Measurements from ENCODE around the gene PRKACB.
"Not testable (repeated sequence)": the region's sequence is repeated elsewhere in the genome, so short reads cannot be mapped to it uniquely, and the experiment has no call there.

The PRKACB gene

DNA sequence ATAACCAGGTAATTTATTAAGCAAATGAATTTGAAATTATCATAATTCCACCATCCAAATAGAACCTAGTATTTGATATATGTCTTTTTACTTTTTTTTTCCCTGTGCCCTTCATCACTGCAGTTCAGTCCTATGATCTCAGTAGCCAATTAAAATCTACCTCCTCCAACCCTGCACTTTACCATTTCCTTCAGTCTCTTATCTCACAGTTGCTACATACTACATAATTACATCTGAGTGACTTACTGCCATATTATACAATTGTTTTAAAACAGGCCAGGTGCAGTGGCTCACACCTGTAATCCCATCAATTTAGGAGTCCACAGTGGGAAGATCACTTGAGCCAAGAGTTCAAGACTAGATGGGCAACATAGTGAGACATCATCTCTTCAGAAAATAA, 73.2 kb downstream of the PRKACB start:
- no peak for DNase-seq (ENCODE audit: low spot score)
- POLR2A ChIA-PET (ENCODE audit: low non-redundant PET), result no interaction called here
- TF ChIP-seq, protein P1, sequence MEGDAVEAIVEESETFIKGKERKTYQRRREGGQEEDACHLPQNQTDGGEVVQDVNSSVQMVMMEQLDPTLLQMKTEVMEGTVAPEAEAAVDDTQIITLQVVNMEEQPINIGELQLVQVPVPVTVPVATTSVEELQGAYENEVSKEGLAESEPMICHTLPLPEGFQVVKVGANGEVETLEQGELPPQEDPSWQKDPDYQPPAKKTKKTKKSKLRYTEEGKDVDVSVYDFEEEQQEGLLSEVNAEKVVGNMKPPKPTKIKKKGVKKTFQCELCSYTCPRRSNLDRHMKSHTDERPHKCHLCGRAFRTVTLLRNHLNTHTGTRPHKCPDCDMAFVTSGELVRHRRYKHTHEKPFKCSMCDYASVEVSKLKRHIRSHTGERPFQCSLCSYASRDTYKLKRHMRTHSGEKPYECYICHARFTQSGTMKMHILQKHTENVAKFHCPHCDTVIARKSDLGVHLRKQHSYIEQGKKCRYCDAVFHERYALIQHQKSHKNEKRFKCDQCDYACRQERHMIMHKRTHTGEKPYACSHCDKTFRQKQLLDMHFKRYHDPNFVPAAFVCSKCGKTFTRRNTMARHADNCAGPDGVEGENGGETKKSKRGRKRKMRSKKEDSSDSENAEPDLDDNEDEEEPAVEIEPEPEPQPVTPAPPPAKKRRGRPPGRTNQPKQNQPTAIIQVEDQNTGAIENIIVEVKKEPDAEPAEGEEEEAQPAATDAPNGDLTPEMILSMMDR (conservative IDR thresholded peaks at IDR 0.05; ENCODE audit: low read depth), result no peak
- H3K27ac ChIP-seq, result no peak overlapping the region
- CTCF ChIA-PET, result no interaction called here

DNA sequence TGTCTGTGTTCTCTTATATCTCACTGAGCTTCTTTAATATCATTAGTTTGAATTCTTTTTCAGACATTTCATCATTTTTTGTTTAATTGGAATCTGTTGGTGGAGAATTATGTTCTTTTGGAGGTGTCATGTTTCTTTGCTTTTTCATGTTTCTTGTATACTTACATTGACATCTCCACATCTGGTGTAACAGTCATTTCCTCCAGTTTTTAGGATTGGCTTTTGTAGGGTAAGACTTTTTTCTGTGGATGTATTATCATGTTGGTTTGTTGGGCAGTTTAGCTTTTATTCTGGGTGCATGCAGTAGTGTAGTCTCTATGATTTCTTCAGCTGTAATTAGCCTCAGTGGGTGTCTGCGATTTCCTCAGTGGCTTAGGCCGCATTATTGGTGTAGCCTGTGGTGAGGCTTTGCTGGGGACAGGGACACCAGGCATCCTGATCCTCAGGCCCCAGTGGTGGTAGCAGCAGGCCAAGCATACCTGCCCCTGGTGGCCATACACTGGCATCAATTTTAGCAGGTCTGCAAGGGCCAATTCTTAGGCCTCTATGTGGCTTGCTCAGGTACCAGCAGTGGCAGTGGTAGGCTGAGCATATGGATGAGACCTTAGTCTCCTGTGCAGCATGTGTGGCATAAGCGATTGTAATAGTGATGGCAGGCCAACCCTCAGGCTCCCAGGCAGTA, 79.8 kb downstream of the PRKACB start:
- no peak overlapping the region for H3K27ac ChIP-seq
- POLR2A ChIA-PET (ENCODE audit: low non-redundant PET), result no interaction called here
- DNase-seq (ENCODE audit: low spot score), result no peak
- CTCF ChIA-PET, result no interaction called here
- TF ChIP-seq, protein P1 (conservative IDR thresholded peaks at IDR 0.05; ENCODE audit: low read depth), result no peak

DNA sequence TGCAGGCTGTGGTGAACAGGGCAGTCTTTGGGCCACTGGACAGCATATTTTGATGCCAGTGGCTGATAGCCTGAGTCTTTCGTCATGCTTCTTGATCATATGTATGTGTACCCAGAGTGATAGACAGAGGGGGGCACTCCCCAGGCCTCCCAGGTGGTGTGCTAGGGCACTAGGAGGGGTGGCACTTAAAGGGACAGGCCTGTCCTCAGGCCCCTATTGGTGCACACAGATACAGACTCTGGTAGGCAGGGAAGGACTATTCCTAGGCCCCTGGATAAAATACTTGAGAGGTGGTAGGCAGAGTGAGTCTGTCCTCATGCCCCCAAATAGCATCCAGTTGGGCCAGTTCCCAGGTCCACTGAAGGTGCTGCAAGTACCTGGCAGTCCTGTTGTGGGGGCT, 80.8 kb downstream of the PRKACB start:
- ChIA-PET POLR2A (ENCODE audit: low non-redundant PET) (no interaction called here), CTCF (no interaction called here)
- TF ChIP-seq, protein P1 (conservative IDR thresholded peaks at IDR 0.05; ENCODE audit: low read depth), result no peak
- no peak for DNase-seq (ENCODE audit: low spot score)
- no peak overlapping the region for H3K27ac ChIP-seq

DNA sequence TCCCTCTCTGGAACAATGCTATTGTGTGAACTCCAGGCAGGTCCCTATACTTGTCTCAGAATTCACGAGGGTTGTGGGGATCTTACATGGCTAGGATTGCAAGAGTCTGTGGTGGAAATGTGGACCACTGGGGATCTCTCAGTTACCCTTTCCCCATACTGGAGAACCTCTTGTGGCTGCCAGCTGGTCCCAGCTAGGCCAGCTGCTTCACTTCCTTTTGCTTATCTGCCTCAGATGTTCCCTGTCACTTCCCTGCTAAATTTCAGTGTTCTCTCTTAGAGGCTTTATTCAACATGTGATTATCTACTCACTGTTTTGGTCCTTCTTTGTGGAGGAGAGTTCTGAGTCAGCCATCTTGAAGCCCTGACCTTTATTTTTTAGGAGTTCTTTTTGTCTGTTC, 81.6 kb downstream of the PRKACB start:
- ChIA-PET POLR2A (ENCODE audit: low non-redundant PET) (no interaction called here), CTCF (interaction anchor here (0.8 kb wide), 1 partner anchor 1215 kb away, joined by 3 read pairs; no protein-coding TSS in a partner anchor)
- TF ChIP-seq, protein P1 (conservative IDR thresholded peaks at IDR 0.05; ENCODE audit: low read depth), result no peak
- no peak overlapping the region for H3K27ac ChIP-seq
- no peak for DNase-seq (ENCODE audit: low spot score)

DNA sequence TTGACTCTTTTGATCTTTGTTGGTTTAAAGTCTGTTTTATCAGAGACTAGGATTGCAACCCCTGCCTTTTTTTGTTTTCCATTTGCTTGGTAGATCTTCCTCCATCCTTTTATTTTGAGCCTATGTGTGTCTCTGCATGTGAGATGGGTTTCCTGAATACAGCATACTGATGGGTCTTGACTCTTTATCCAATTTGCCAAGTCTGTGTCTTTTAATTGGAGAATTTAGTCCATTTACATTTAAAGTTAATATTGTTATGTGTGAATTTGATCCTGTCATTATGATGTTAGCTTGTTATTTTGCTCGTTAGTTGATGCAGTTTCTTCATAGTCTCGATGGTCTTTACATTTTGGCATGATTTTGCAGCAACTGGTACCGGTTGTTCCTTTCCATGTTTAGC, 88.6 kb downstream of the PRKACB start:
- H3K27ac ChIP-seq; POLR2A ChIA-PET (ENCODE audit: low non-redundant PET); CTCF ChIA-PET; DNase-seq (ENCODE audit: low spot score): not testable (repeated sequence)

DNA sequence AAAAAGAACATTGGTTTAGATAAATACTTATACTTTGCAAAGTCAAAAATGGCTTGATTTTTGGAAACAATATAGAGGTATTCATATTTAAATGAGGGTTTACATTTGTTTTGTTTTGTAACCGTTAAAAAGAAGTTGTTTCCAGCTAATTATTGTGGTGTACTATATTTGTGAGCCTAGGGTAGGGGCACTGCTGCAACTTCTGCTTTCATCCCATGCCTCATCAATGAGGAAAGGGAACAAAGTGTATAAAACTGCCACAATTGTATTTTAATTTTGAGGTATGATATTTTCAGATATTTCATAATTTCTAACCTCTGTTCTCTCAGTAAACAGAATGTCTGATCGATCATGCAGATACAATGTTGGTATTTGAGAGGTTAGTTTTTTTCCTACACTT, 92.2 kb downstream of the PRKACB start:
- ChIA-PET POLR2A (ENCODE audit: low non-redundant PET) (no interaction called here), CTCF (no interaction called here)
- no peak for DNase-seq (ENCODE audit: low spot score)
- TF ChIP-seq, protein P1 (conservative IDR thresholded peaks at IDR 0.05; ENCODE audit: low read depth), result no peak
- no peak overlapping the region for H3K27ac ChIP-seq

DNA sequence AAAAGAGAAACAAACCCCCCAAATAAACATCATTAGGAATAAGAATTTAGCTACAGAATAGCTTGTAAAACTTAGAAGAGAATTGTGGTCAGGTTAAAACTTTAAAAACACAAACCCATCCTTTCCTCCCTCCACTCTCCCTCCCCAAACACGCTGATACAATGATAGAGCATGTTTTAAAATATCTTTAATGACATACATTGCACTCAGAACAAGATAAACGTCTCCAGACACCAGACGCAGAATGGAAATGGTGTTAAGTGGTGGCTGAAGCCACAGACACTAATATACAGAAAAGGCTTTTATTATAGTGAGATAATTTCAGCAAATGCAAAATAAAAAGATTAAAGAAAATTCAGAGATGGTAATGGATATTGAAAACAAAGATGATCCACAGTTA, 98.6 kb downstream of the PRKACB start:
- TF ChIP-seq, protein P1 (conservative IDR thresholded peaks at IDR 0.05; ENCODE audit: low read depth), result no peak
- H3K27ac ChIP-seq, result no peak overlapping the region
- ChIA-PET CTCF (no interaction called here), POLR2A (ENCODE audit: low non-redundant PET) (no interaction called here)
- no peak for DNase-seq (ENCODE audit: low spot score)

Measured in RWPE1 (cell line).